Measurements from ENCODE around the gene PCDHGA11.
"Not testable (repeated sequence)": the region's sequence is repeated elsewhere in the genome, so short reads cannot be mapped to it uniquely, and the experiment has no call there.

The PCDHGA11 gene

GRCh38 chr5:141399555-141400258 lies 21.1 kb upstream of the PCDHGA11 start:
- Histone ChIP-seq H3K36me3 (ENCODE audit: control insufficient read depth in 1 of 2, insufficient read depth in 2 of 2, low read depth in 1 of 2, low read length in 2 of 2) (peaks cover 0 to 26% of the 10 kb centered on the region in 2 experiments), H3K4me1 (ENCODE audit: control insufficient read depth, insufficient read depth, low read depth, low read length) (no peaks in the 10 kb centered on the region), H2AK5ac (ENCODE audit: low read length, severe bottlenecking) (no peak overlapping the region), H3K14ac (ENCODE audit: low read length in 2 of 2) (no peak overlapping the region), H3K27ac (ENCODE audit: low read length, poor library complexity, severe bottlenecking) (no peak overlapping the region), H3K79me1 (replicated peaks; ENCODE audit: low read length, poor library complexity, severe bottlenecking) (peaks cover 15% of the 10 kb centered on the region), H3K23ac (ENCODE audit: low read length in 2 of 2) (no peak overlapping the region), H4K8ac (ENCODE audit: low read length) (no peak overlapping the region), H3K4me3 (ENCODE audit: insufficient read depth in 1 of 2, low read depth in 1 of 2, low read length in 2 of 2) (peak overlapping the region; percentile 4 to 70), H2BK120ac (ENCODE audit: low read depth, low read length) (no peak overlapping the region), H2BK15ac (ENCODE audit: low read depth, poor library complexity, severe bottlenecking) (no peak overlapping the region), H2AFZ (ENCODE audit: low read depth, low read length) (no peak overlapping the region), H3K9ac (ENCODE audit: low read length) (no peak overlapping the region), H2BK5ac (ENCODE audit: low read depth, low read length, poor library complexity, severe bottlenecking) (no peak overlapping the region), H3K4me2 (ENCODE audit: low read length, poor library complexity, severe bottlenecking) (no peak overlapping the region), H3K27me3 (ENCODE audit: control insufficient read depth in 1 of 2, insufficient read depth in 1 of 2, low read length in 2 of 2) (no peaks in the 10 kb centered on the region), H4K91ac (ENCODE audit: low read length) (no peak overlapping the region), H2BK12ac (ENCODE audit: low read length in 2 of 2) (no peak overlapping the region), H3K18ac (ENCODE audit: low read depth in 1 of 2, low read length in 2 of 2) (no peak overlapping the region), H3K4ac (ENCODE audit: low read depth in 1 of 2, low read length in 2 of 2) (no peak overlapping the region), H3K9me3 (ENCODE audit: control insufficient read depth, low read length) (peaks cover 60% of the 10 kb centered on the region)
- DNase-seq = no peak
- 96% methylated on average over 61 of the region's 61 CpGs for WGBS

DNA sequence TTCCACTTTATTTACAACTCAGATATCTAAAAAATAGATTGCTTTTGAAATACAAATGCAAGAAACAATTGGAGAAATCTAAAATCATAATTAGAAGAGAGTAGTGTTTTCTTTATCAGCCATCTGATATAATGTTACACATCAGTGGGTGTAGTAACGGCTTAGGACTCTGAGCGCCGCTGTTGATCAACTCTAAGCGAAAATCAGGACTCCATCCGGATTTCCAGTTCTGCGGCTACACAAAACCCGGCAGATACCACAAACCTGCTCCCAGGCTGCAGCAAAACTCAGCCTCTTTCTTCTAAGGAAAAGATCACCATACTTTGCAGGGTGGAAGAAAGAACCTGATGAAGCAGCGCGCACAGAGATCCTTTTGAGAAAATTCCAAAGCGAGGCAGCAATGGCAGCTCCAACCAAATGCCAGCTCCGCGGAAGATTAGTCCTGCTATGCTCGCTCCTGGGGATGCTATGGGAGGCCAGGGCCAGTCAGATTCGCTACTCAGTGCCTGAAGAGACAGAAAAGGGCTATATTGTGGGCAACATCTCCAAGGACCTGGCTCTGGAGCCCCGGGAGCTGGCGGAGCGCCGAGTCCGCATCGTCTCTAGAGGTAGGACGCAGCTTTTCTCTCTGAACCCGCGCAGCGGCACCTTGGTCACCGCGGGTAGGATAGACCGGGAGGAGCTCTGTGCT lies 18.2 kb upstream of the PCDHGA11 start, which contains the start of gene PCDHGA9:
PCDHGA9 (plus strand) TSS at position 226 of the 691 bp plus-strand sequence; CDS start at position 401, 175 bp downstream.
- no peak within 1 kb of the TSS for H3K4ac ChIP-seq (ENCODE audit: low read depth in 1 of 2, low read length in 2 of 2)
- no peaks in the 10 kb centered on the region for H3K27me3 ChIP-seq (ENCODE audit: control insufficient read depth in 1 of 2, insufficient read depth in 1 of 2, low read length in 2 of 2)
- H3K4me3 ChIP-seq (ENCODE audit: insufficient read depth in 1 of 2, low read depth in 1 of 2, low read length in 2 of 2) = peak within 1 kb of the TSS in 1 of 2 experiments; percentile 75
- peak within 1 kb of the TSS; percentile 53 for H3K9ac ChIP-seq (ENCODE audit: low read length)
- peaks cover 0 to 24% of the 10 kb centered on the region in 2 experiments for H3K36me3 ChIP-seq (ENCODE audit: control insufficient read depth in 1 of 2, insufficient read depth in 2 of 2, low read depth in 1 of 2, low read length in 2 of 2)
- no peak within 1 kb of the TSS for H3K4me2 ChIP-seq (ENCODE audit: low read length, poor library complexity, severe bottlenecking)
- H2BK120ac ChIP-seq (ENCODE audit: low read depth, low read length) = no peak within 1 kb of the TSS
- no peak within 1 kb of the TSS for H3K14ac ChIP-seq (ENCODE audit: low read length in 2 of 2)
- peaks cover 54% of the 10 kb centered on the region for H3K9me3 ChIP-seq (ENCODE audit: control insufficient read depth, low read length)
- H3K18ac ChIP-seq (ENCODE audit: low read depth in 1 of 2, low read length in 2 of 2) = no peak within 1 kb of the TSS
- H2BK15ac ChIP-seq (ENCODE audit: low read depth, poor library complexity, severe bottlenecking) = no peak within 1 kb of the TSS
- no peak within 1 kb of the TSS for H2BK12ac ChIP-seq (ENCODE audit: low read length in 2 of 2)
- H3K4me1 ChIP-seq (ENCODE audit: control insufficient read depth, insufficient read depth, low read depth, low read length) = no peaks in the 10 kb centered on the region
- no peak within 1 kb of the TSS for H4K91ac ChIP-seq (ENCODE audit: low read length)
- H3K23ac ChIP-seq (ENCODE audit: low read length in 2 of 2) = no peak within 1 kb of the TSS
- no peak within 1 kb of the TSS for H2BK5ac ChIP-seq (ENCODE audit: low read depth, low read length, poor library complexity, severe bottlenecking)
- no peak for DNase-seq
- H3K27ac ChIP-seq (ENCODE audit: low read length, poor library complexity, severe bottlenecking) = no peak within 1 kb of the TSS
- H2AFZ ChIP-seq (ENCODE audit: low read depth, low read length) = no peak within 1 kb of the TSS
- H3K79me1 ChIP-seq (replicated peaks; ENCODE audit: low read length, poor library complexity, severe bottlenecking) = peaks cover 13% of the 10 kb centered on the region
- no peak within 1 kb of the TSS for H4K8ac ChIP-seq (ENCODE audit: low read length)
- H2AK5ac ChIP-seq (ENCODE audit: low read length, severe bottlenecking) = no peak within 1 kb of the TSS
- WGBS = 93% methylated on average over 27 of the region's 27 CpGs

DNA sequence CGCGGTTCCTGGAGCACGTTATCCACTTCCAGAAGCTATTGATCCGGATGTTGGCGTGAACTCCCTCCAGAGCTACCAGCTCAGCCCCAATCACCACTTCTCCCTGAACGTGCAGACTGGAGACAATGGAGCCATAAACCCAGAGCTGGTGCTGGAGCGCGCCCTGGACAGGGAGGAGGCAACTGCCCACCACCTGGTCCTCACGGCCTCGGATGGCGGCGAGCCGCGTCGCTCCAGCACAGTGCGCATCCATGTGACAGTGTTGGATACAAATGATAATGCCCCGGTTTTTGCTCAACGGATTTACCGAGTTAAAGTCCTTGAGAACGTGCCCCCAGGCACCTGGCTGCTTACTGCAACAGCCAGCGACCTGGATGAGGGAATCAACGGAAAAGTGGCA lies 17.5 kb upstream of the PCDHGA11 start:
- H4K91ac ChIP-seq (ENCODE audit: low read length) = no peak overlapping the region
- DNase-seq = no peak
- H3K36me3 ChIP-seq (ENCODE audit: control insufficient read depth in 1 of 2, insufficient read depth in 2 of 2, low read depth in 1 of 2, low read length in 2 of 2) = peaks cover 0 to 28% of the 10 kb centered on the region in 2 experiments
- H3K9me3 ChIP-seq (ENCODE audit: control insufficient read depth, low read length) = peaks cover 54% of the 10 kb centered on the region
- H2BK5ac ChIP-seq (ENCODE audit: low read depth, low read length, poor library complexity, severe bottlenecking) = no peak overlapping the region
- peaks cover 13% of the 10 kb centered on the region for H3K79me1 ChIP-seq (replicated peaks; ENCODE audit: low read length, poor library complexity, severe bottlenecking)
- no peak overlapping the region for H2AFZ ChIP-seq (ENCODE audit: low read depth, low read length)
- H3K9ac ChIP-seq (ENCODE audit: low read length) = no peak overlapping the region
- no peak overlapping the region for H3K4me2 ChIP-seq (ENCODE audit: low read length, poor library complexity, severe bottlenecking)
- no peak overlapping the region for H2AK5ac ChIP-seq (ENCODE audit: low read length, severe bottlenecking)
- no peak overlapping the region for H3K27ac ChIP-seq (ENCODE audit: low read length, poor library complexity, severe bottlenecking)
- no peak overlapping the region for H3K14ac ChIP-seq (ENCODE audit: low read length in 2 of 2)
- H3K4me1 ChIP-seq (ENCODE audit: control insufficient read depth, insufficient read depth, low read depth, low read length) = no peaks in the 10 kb centered on the region
- no peaks in the 10 kb centered on the region for H3K27me3 ChIP-seq (ENCODE audit: control insufficient read depth in 1 of 2, insufficient read depth in 1 of 2, low read length in 2 of 2)
- no peak overlapping the region for H2BK15ac ChIP-seq (ENCODE audit: low read depth, poor library complexity, severe bottlenecking)
- no peak overlapping the region for H2BK12ac ChIP-seq (ENCODE audit: low read length in 2 of 2)
- WGBS = 98% methylated on average over 20 of the region's 22 CpGs
- H3K4me3 ChIP-seq (ENCODE audit: insufficient read depth in 1 of 2, low read depth in 1 of 2, low read length in 2 of 2) = peak overlapping the region in 1 of 2 experiments; percentile 75
- H3K23ac ChIP-seq (ENCODE audit: low read length in 2 of 2) = no peak overlapping the region
- H3K4ac ChIP-seq (ENCODE audit: low read depth in 1 of 2, low read length in 2 of 2) = no peak overlapping the region
- H4K8ac ChIP-seq (ENCODE audit: low read length) = no peak overlapping the region
- H2BK120ac ChIP-seq (ENCODE audit: low read depth, low read length) = no peak overlapping the region
- H3K18ac ChIP-seq (ENCODE audit: low read depth in 1 of 2, low read length in 2 of 2) = no peak overlapping the region

DNA sequence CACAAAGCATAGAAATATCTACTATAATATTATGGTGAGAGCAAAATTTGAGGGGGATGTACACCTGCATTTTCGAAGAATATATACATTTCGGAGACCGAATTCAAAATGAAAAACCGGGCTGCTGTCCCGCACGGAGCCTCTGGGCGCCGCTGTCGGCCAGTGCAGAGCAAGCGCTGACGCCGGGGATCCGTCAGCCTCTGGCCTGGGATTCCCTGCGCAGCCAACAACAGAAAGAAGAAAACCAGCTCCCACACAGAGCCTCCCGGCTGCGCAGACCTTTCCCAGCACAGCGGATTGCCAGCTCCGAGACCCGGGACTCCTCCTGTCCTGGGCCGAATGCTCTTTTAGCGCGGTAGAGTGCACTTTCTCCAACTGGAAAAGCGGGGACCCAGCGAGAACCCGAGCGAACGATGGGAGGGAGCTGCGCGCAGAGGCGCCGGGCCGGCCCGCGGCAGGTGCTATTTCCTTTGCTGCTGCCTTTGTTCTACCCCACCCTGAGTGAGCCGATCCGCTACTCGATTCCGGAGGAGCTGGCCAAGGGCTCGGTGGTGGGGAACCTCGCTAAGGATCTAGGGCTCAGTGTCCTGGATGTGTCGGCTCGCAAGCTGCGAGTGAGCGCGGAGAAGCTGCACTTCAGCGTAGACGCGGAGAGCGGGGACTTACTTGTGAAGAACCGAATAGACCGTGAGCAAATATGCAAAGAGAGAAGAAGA lies 12.9 kb upstream of the PCDHGA11 start, which contains the start of gene PCDHGB6:
PCDHGB6 (plus strand) TSS at position 232 of the 716 bp plus-strand sequence; CDS start at position 414, 182 bp downstream.
- not testable (repeated sequence) for H2BK120ac ChIP-seq (ENCODE audit: low read depth, low read length); H3K4me1 ChIP-seq (ENCODE audit: control insufficient read depth, insufficient read depth, low read depth, low read length); H2BK12ac ChIP-seq (ENCODE audit: low read length in 2 of 2); H3K27ac ChIP-seq (ENCODE audit: low read length, poor library complexity, severe bottlenecking); H2BK5ac ChIP-seq (ENCODE audit: low read depth, low read length, poor library complexity, severe bottlenecking); H3K23ac ChIP-seq (ENCODE audit: low read length in 2 of 2); H2AK5ac ChIP-seq (ENCODE audit: low read length, severe bottlenecking); H2BK15ac ChIP-seq (ENCODE audit: low read depth, poor library complexity, severe bottlenecking); H3K4ac ChIP-seq (ENCODE audit: low read depth in 1 of 2, low read length in 2 of 2); H3K14ac ChIP-seq (ENCODE audit: low read length in 2 of 2)
- Histone ChIP-seq H2AFZ (ENCODE audit: low read depth, low read length) (peak within 1 kb of the TSS; percentile 55), H4K91ac (ENCODE audit: low read length) (peak within 1 kb of the TSS; percentile 90), H3K9ac (ENCODE audit: low read length) (peak within 1 kb of the TSS; percentile 26), H3K18ac (ENCODE audit: low read depth in 1 of 2, low read length in 2 of 2) (peak within 1 kb of the TSS; percentile 16 to 67), H3K9me3 (ENCODE audit: control insufficient read depth, low read length) (peaks cover 39% of the 10 kb centered on the region), H3K4me2 (ENCODE audit: low read length, poor library complexity, severe bottlenecking) (peak within 1 kb of the TSS; percentile 35), H3K4me3 (ENCODE audit: insufficient read depth in 1 of 2, low read depth in 1 of 2, low read length in 2 of 2) (peak within 1 kb of the TSS; percentile 57 to 72), H3K36me3 (ENCODE audit: control insufficient read depth in 1 of 2, insufficient read depth in 2 of 2, low read depth in 1 of 2, low read length in 2 of 2) (peaks cover 0 to 24% of the 10 kb centered on the region in 2 experiments), H3K27me3 (ENCODE audit: control insufficient read depth in 1 of 2, insufficient read depth in 1 of 2, low read length in 2 of 2) (peaks cover 0 to 17% of the 10 kb centered on the region in 2 experiments), H3K79me1 (replicated peaks; ENCODE audit: low read length, poor library complexity, severe bottlenecking) (peaks cover 24% of the 10 kb centered on the region), H4K8ac (ENCODE audit: low read length) (peak within 1 kb of the TSS; percentile 64)
- WGBS = 4% methylated on average over 47 of the region's 51 CpGs
- peak; percentile 83 for DNase-seq

Measured in mesenchymal stem cell (in vitro differentiated cells and primary cell).